B cell (primary cell): ENCODE results near the gene NCAPG2. TPM values are rescaled to one million over a fixed set of nuclear protein-coding genes. Genes with fewer than 3 reads are reported as not detected.

Source experiments
- ATAC-seq: fragments of 200-7000 bp; cut with Tn5 transposase; one replicate; pipeline ENCODE4 v1.10.0; 2021; ENCODE audit warnings: low read depth, mild to moderate bottlenecking, moderate number of reproducible peaks, moderate library complexity
- CTCF ChIA-PET: fragments of 350-600 bp; sonication (Branson Sonifier 250); formaldehyde crosslinking; loops from one replicate; lab custom pipeline; 2021; ENCODE audit warnings: antibody characterized with exemption, inconsistent platforms; lab: Charles Lee
- POLR2A ChIA-PET: fragments of 350-600 bp; sonication (Branson Sonifier 250); formaldehyde crosslinking; loops from one replicate; lab custom pipeline; 2021; ENCODE audit warnings: antibody characterized with exemption; lab: Charles Lee
- DNase-seq: peaks from one replicate; pipeline ENCODE4 v3.0.0; 2013
- H2AFZ ChIP-seq: 2 replicates; pipeline ENCODE4 v1.6.1; 2012; ENCODE audit warnings: mild to moderate bottlenecking, low read depth, low read length; ENCODE audit not compliant: insufficient read depth, poor library complexity, severe bottlenecking
- H3K27ac ChIP-seq, 2 donors: 1 replicate in 1 of 2; 2 replicates in 1 of 2; pipeline ENCODE4 v1.5.1; 2012 to 2013; ENCODE audit warnings: low read length in 2 of 2, mild to moderate bottlenecking in 2 of 2, moderate library complexity in 1 of 2
- H3K27me3 ChIP-seq, 4 experiments: fragments of 200-600 bp in 1 of 4; sonication (generic) in 1 of 4; replicated peaks in 1 of 4; 1 replicate in 2 of 4; 2 replicates in 2 of 4; pipeline versions ENCODE4 v1.6.1 to v1.7.0; 2013 to 2016; ENCODE audit warnings: low read length in 3 of 4, mild to moderate bottlenecking in 2 of 4, mixed read lengths in 1 of 4, moderate library complexity in 1 of 4; ENCODE audit not compliant: insufficient read depth in 4 of 4, control insufficient read depth in 3 of 4; ENCODE audit errors: control extremely low read depth in 1 of 4
- H3K36me3 ChIP-seq, 2 experiments: replicated peaks in 1 of 2; 1 replicate in 1 of 2; 2 replicates in 1 of 2; pipeline versions ENCODE4 v1.6.1 to v1.7.1; 2013; ENCODE audit warnings: low read length in 1 of 2; ENCODE audit not compliant: insufficient read depth in 2 of 2, control insufficient read depth in 1 of 2; ENCODE audit errors: control extremely low read depth in 1 of 2, extremely low read depth in 1 of 2
- H3K4me1 ChIP-seq, 2 donors: fragments of 200-600 bp in 1 of 2; sonication (generic) in 1 of 2; 1 replicate in 1 of 2; 2 replicates in 1 of 2; pipeline versions ENCODE4 v1.5.1 to v1.6.1; 2013 to 2017; ENCODE audit warnings: low read length in 2 of 2; ENCODE audit not compliant: control insufficient read depth in 2 of 2, insufficient read depth in 2 of 2
- H3K4me2 ChIP-seq: replicated peaks from 2 replicates; pipeline ENCODE3; 2012; ENCODE audit warnings: mild to moderate bottlenecking, low read depth, low read length; ENCODE audit not compliant: poor library complexity, severe bottlenecking
- H3K4me3 ChIP-seq, 5 experiments: fragments of 200-600 bp in 1 of 5; sonication (generic) in 1 of 5; 1 replicate in 3 of 5; 2 replicates in 2 of 5; pipeline versions ENCODE4 v1.5.1 to v1.7.0; 2011 to 2016; ENCODE audit warnings: low read length in 4 of 5, mild to moderate bottlenecking in 4 of 5, low read depth in 2 of 5, control low read depth in 1 of 5, moderate library complexity in 1 of 5; ENCODE audit not compliant: insufficient read depth in 1 of 5; ENCODE audit errors: control extremely low read depth in 1 of 5, extremely low read depth in 1 of 5
- H3K79me2 ChIP-seq: fragments of 200-600 bp; sonication (generic); one replicate; pipeline ENCODE4 v1.6.0; 2016; ENCODE audit warnings: low read length; ENCODE audit not compliant: control insufficient read depth, insufficient read depth
- H3K9ac ChIP-seq: fragments of 200-600 bp; sonication (generic); 2 replicates; pipeline ENCODE4 v1.6.1; 2017; ENCODE audit warnings: mild to moderate bottlenecking, low read length, moderate library complexity
- H3K9me3 ChIP-seq, 3 donors: one replicate each; pipeline versions ENCODE4 v1.6.1 to v1.7.1; 2013; ENCODE audit warnings: low read length in 2 of 3; ENCODE audit not compliant: control insufficient read depth in 2 of 3, insufficient read depth in 1 of 3; ENCODE audit errors: control extremely low read depth in 1 of 3
- H4K20me1 ChIP-seq: 2 replicates; pipeline ENCODE4 v1.6.0; 2012; ENCODE audit warnings: mild to moderate bottlenecking, low read length; ENCODE audit not compliant: insufficient read depth, control insufficient read depth, poor library complexity, severe bottlenecking
- H3K27ac Mint-ChIP-seq: one replicate; pipeline ENCODE4 v1.8.0; 2021; ENCODE audit warnings: mixed read lengths
- H3K27me3 Mint-ChIP-seq: one replicate; pipeline ENCODE4 v1.8.0; 2021; ENCODE audit warnings: mixed read lengths
- H3K4me1 Mint-ChIP-seq: one replicate; pipeline ENCODE4 v1.8.0; 2021; ENCODE audit warnings: mixed read lengths
- H3K4me3 Mint-ChIP-seq: one replicate; pipeline ENCODE4 v1.8.0; 2021; ENCODE audit warnings: mixed read lengths
- H3K9me3 Mint-ChIP-seq: one replicate; pipeline ENCODE4 v1.8.0; 2022; ENCODE audit warnings: mixed read lengths; ENCODE audit not compliant: insufficient read depth
- CTCF ChIP-seq: fragments of 200-600 bp; IDR thresholded peaks from one replicate; pipeline ENCODE4 v1.8.0; 2022; ENCODE audit warnings: antibody characterized with exemption, mild to moderate bottlenecking
- EZH2 ChIP-seq: IDR thresholded peaks from 2 replicates; pipeline ENCODE4 v1.6.1; 2012; ENCODE audit warnings: borderline replicate concordance, low read depth, mild to moderate bottlenecking, moderate library complexity, low read length; ENCODE audit not compliant: insufficient read depth, poor library complexity, severe bottlenecking
- WGBS: methylation state at CpG from one replicate; pipeline ENCODE4 v1.1.5; 2013; ENCODE audit warnings: missing lambda C conversion rate; ENCODE audit not compliant: insufficient coverage; 5-methylcytosine and 5-hydroxymethylcytosine counted together
- intact Hi-C: fragments of 100-400 bp; cut with micrococcal nuclease; formaldehyde crosslinking; loops from one replicate; pipeline ENCODE4 v1.10.0; 2022
- polyA plus RNA-seq: library from polyadenylated mRNA; depleted of rRNA; stranded (reverse); fragments of >200 nt; gene quantifications from 2 replicates; pipeline ENCODE4 v1.2.3, GENCODE V29; 2012
- total RNA-seq, 2 donors: library from RNA; stranded (reverse); fragments of 120-200 nt in 1 of 2; gene quantifications; 1 replicate in 1 of 2; 2 replicates in 1 of 2; pipeline versions ENCODE4 v1.2.3 to v1.2.4, GENCODE V29; 2013 to 2022

NCAPG2 gene
- total and polyA plus RNA-seq, 2 donors (not counting 1 experiment from before 2014, with no cell fraction given): 2.9 to 9.8 TPM

- CTCF ChIA-PET: no interaction called here
- H3K4me1 ChIP-seq: peaks cover 13 to 21% of the 10 kb centered on the region in 2 donors
- peaks cover 0 to 50% (median 32%) of the 10 kb centered on the region in 4 experiments for H3K27me3 ChIP-seq
- no peaks in the 10 kb centered on the region for H3K36me3 ChIP-seq
- peaks cover 8% of the 10 kb centered on the region for H3K9me3 Mint-ChIP-seq
- peaks cover 17% of the 10 kb centered on the region for H3K4me1 Mint-ChIP-seq
- H3K27me3 Mint-ChIP-seq: peaks cover 44% of the 10 kb centered on the region
- H3K4me2 ChIP-seq: no peak overlapping the region
- H3K27ac ChIP-seq: no peak overlapping the region
- TF ChIP-seq CTCF (no peak), EZH2 (no peak)
- H3K27ac Mint-ChIP-seq: no peak overlapping the region
- intact Hi-C loops: no loop called here
- no peak overlapping the region for H3K4me3 Mint-ChIP-seq
- no peak overlapping the region for H3K4me3 ChIP-seq
- H3K9ac ChIP-seq: no peak overlapping the region
- WGBS: 95% methylated on average over 2 of the region's 8 CpGs
- POLR2A ChIA-PET: no interaction called here
- peaks cover 0 to 25% (median 11%) of the 10 kb centered on the region in 3 donors for H3K9me3 ChIP-seq
- DNase-seq (no peak), ATAC-seq (no peak)
- no peaks in the 10 kb centered on the region for H3K79me2 ChIP-seq
- H2AFZ ChIP-seq: no peak overlapping the region
- no peaks in the 10 kb centered on the region for H4K20me1 ChIP-seq
Observed at GRCh38 chr7:158584407-158584806, 120.2 kb downstream of the NCAPG2 start.

DNA sequence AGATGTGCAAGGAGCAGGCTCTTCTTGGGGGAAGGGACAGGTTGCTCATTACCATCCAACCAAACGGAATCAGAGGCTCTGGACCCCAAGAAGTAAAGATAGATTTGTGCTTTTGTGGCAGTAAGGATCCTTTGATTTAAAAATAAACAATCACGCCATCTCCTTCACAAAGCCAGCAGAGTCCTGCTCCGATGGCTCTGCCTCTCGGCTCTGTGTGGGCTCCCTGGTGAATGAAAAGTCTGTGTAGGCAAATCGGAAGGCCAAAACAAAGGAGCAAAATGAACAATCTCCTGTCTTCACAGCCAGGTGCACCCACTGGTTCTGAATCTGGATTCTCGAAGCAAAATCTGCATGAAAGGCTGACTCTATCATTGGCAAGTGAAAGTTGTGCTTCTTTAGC is 120.8 kb downstream of the NCAPG2 start:
- intact Hi-C loops: no loop called here
- ChIA-PET CTCF (no interaction called here), POLR2A (no interaction called here)
- TF ChIP-seq CTCF (no peak), EZH2 (no peak)
- H2AFZ ChIP-seq: no peak overlapping the region
- ATAC-seq: no peak
- H3K4me2 ChIP-seq: no peak overlapping the region
- H3K36me3 ChIP-seq: no peaks in the 10 kb centered on the region
- H3K9ac ChIP-seq: no peak overlapping the region
- peaks cover 0 to 47% (median 30%) of the 10 kb centered on the region in 4 experiments for H3K27me3 ChIP-seq
- H3K9me3 Mint-ChIP-seq: peaks cover 10% of the 10 kb centered on the region
- H3K27ac Mint-ChIP-seq: no peak overlapping the region
- no peaks in the 10 kb centered on the region for H4K20me1 ChIP-seq
- H3K4me1 ChIP-seq: peaks cover 13 to 21% of the 10 kb centered on the region in 2 donors
- no peaks in the 10 kb centered on the region for H3K79me2 ChIP-seq
- H3K4me1 Mint-ChIP-seq: peaks cover 17% of the 10 kb centered on the region
- peaks cover 40% of the 10 kb centered on the region for H3K27me3 Mint-ChIP-seq
- no peak for DNase-seq
- 78% methylated on average over 4 of the region's 6 CpGs for WGBS
- no peak overlapping the region for H3K27ac ChIP-seq
- H3K9me3 ChIP-seq: peaks cover 0 to 25% (median 16%) of the 10 kb centered on the region in 3 donors
- no peak overlapping the region for H3K4me3 ChIP-seq
- H3K4me3 Mint-ChIP-seq: no peak overlapping the region
